GM23248 (cell line): ENCODE measurements around the gene TTC39B.

Experiments used
- EZH2 ChIP-seq: fragments of 200-600 bp; sonication (generic); IDR thresholded peaks from 2 replicates; pipeline ENCODE4 v1.6.1; 2018; ENCODE audit warnings: antibody characterized with exemption, mild to moderate bottlenecking; ENCODE audit not compliant: insufficient read depth, poor library complexity, severe bottlenecking
- EZH2phosphoT487 ChIP-seq: fragments of 200-600 bp; sonication (generic); IDR thresholded peaks from 2 replicates; pipeline ENCODE4 v1.6.1; 2018; ENCODE audit warnings: antibody characterized with exemption, moderate library complexity, mild to moderate bottlenecking, low read depth; ENCODE audit not compliant: insufficient read depth

GRCh38 chr9:15138357-15138686, 168.7 kb downstream of the TTC39B start:
- TF ChIP-seq EZH2phosphoT487 (no peak), EZH2 (no peak)
